GM12878 (cell line): ENCODE data around the gene CCDC197. TPM values are rescaled to one million over a fixed set of nuclear protein-coding genes. Genes with fewer than 3 reads are reported as not detected.

ENCODE experiments used
- ATAC-seq: fragments of 200-7000 bp; cut with Tn5 transposase; 3 replicates; pipeline ENCODE4 v1.9.1; 2020; ENCODE audit warnings: mild to moderate bottlenecking, moderate library complexity
- BruUV-seq: library from RNA; stranded (reverse); fragments of 400-500 nt; replicated peaks from 2 replicates; lab custom pipeline; 2021; lab: Mats Ljungman, UMichigan
- CTCF ChIA-PET: fragments of 300-600 bp; sonication (Branson Sonifier 250); formaldehyde crosslinking; extraction: SDS; loops from one replicate; lab custom pipeline; 2021; ENCODE audit warnings: inconsistent platforms; lab: Yijun Ruan, JAX
- POLR2A ChIA-PET: fragments of 350-600 bp; formaldehyde crosslinking; extraction: SDS; loops from one replicate; lab custom pipeline; 2021; ENCODE audit warnings: inconsistent platforms; lab: Charles Lee
- RAD21 ChIA-PET: fragments of 300-600 bp; sonication (Branson Sonifier 250); formaldehyde crosslinking; loops from one replicate; lab custom pipeline; 2023; ENCODE audit warnings: antibody characterized with exemption; ENCODE audit not compliant: unreplicated experiment; lab: Charles Lee
- SMC1A ChIA-PET: fragments of 300-600 bp; sonication (Branson Sonifier 250); formaldehyde crosslinking; loops from one replicate; lab custom pipeline; 2023; ENCODE audit not compliant: unreplicated experiment, uncharacterized antibody; lab: Charles Lee
- DNase-seq: peaks from one replicate; pipeline ENCODE4 v3.0.0-alpha.2; 2011; ENCODE audit warnings: low read depth, low spot score
- FAIRE-seq: peaks from 3 replicates; lab custom pipeline; 2011; peaks lifted over from hg19 to GRCh38; lab: Jason Lieb, UNC
- H2AFZ ChIP-seq: 2 replicates; pipeline ENCODE4 v1.6.0; 2011; ENCODE audit warnings: low read depth, low read length, control low read depth; ENCODE audit not compliant: control insufficient read depth
- H3K27ac ChIP-seq: 2 replicates; pipeline ENCODE4 v1.5.1; 2011; ENCODE audit warnings: control low read depth; ENCODE audit not compliant: control insufficient read depth, insufficient read depth
- H3K27me3 ChIP-seq, 2 experiments: replicated peaks in 1 of 2; 2 replicates each; pipeline versions ENCODE4 v1.6.0 to v1.6.1; 2011; ENCODE audit warnings: low read length in 1 of 2; ENCODE audit not compliant: control insufficient read depth in 2 of 2, insufficient read depth in 2 of 2
- H3K36me3 ChIP-seq, 2 experiments: 2 replicates each; pipeline ENCODE4 v1.5.1; 2011; ENCODE audit warnings: low read length in 1 of 2; ENCODE audit not compliant: control insufficient read depth in 2 of 2, insufficient read depth in 2 of 2
- H3K4me1 ChIP-seq: 2 replicates; pipeline ENCODE4 v1.6.1; 2011; ENCODE audit warnings: mild to moderate bottlenecking, low read length, moderate library complexity, mixed read lengths; ENCODE audit not compliant: control insufficient read depth, insufficient read depth
- H3K4me2 ChIP-seq: 2 replicates; pipeline ENCODE4 v1.6.0; 2011; ENCODE audit warnings: control low read depth; ENCODE audit not compliant: control insufficient read depth, insufficient read depth
- H3K4me3 ChIP-seq: fragments of 200-600 bp; sonication (generic); 2 replicates; pipeline ENCODE4 v1.5.1; 2016
- H3K79me2 ChIP-seq: 2 replicates; pipeline ENCODE4 v1.6.0; 2011; ENCODE audit warnings: low read length; ENCODE audit not compliant: control insufficient read depth, insufficient read depth
- H3K9ac ChIP-seq: 2 replicates; pipeline ENCODE4 v1.8.0; 2011; ENCODE audit warnings: low read length, control low read depth, mixed read lengths; ENCODE audit not compliant: control insufficient read depth, insufficient read depth
- H3K9me3 ChIP-seq: replicated peaks from 3 replicates; pipeline ENCODE4 v1.5.1; 2011; ENCODE audit warnings: mild to moderate bottlenecking, low read length; ENCODE audit not compliant: control insufficient read depth, insufficient read depth
- H4K20me1 ChIP-seq: 2 replicates; pipeline ENCODE4 v1.6.0; 2011; ENCODE audit not compliant: control insufficient read depth, insufficient read depth
- CBX5 ChIP-seq: sonication (generic); IDR thresholded peaks from 2 replicates; pipeline ENCODE4 v1.6.1; 2016; ENCODE audit warnings: low read depth, moderate library complexity, mild to moderate bottlenecking, inconsistent platforms
- CUX1 ChIP-seq: IDR thresholded peaks from 2 replicates; pipeline ENCODE4 v1.6.1; 2012; ENCODE audit warnings: improper control_type of control experiment, low read depth, low read length; ENCODE audit not compliant: insufficient replicate concordance
- EZH2 ChIP-seq: IDR thresholded peaks from 2 replicates; pipeline ENCODE4 v1.6.1; 2012; ENCODE audit warnings: low read depth, mild to moderate bottlenecking, control low read depth, inconsistent platforms, low read length, borderline replicate concordance; ENCODE audit not compliant: control insufficient read depth
- GABPA ChIP-seq: IDR thresholded peaks from 2 replicates; pipeline ENCODE4 v1.6.1; 2014; ENCODE audit warnings: antibody characterized with exemption, low read depth, mild to moderate bottlenecking, inconsistent platforms
- HSF1 ChIP-seq: fragments of 150-350 bp; IDR thresholded peaks from 2 replicates; pipeline ENCODE4 v1.6.1; 2014; ENCODE audit warnings: mild to moderate bottlenecking, low read depth, low read length
- JUNB ChIP-seq: IDR thresholded peaks from 2 replicates; pipeline ENCODE4 v1.6.1; 2016; ENCODE audit warnings: antibody characterized with exemption, mild to moderate bottlenecking
- KLF5 ChIP-seq: fragments of 450-650 bp; IDR thresholded peaks from 2 replicates; pipeline ENCODE4 v1.6.1; 2014; ENCODE audit warnings: mild to moderate bottlenecking; ENCODE audit not compliant: partially characterized antibody
- MEF2A ChIP-seq: IDR thresholded peaks from 2 replicates; pipeline ENCODE4 v1.6.1; 2011; ENCODE audit warnings: low read depth, mild to moderate bottlenecking, low read length, moderate library complexity; ENCODE audit not compliant: insufficient read depth
- POLR2AphosphoS5 ChIP-seq: IDR thresholded peaks from 2 replicates; pipeline ENCODE4 v1.6.1; 2011; ENCODE audit warnings: mild to moderate bottlenecking, low read length, inconsistent platforms
- POU2F2 ChIP-seq: IDR thresholded peaks from 3 replicates; pipeline ENCODE4 v1.6.1; 2011; ENCODE audit warnings: low read depth, mild to moderate bottlenecking, low read length, borderline replicate concordance
- RFX5 ChIP-seq: IDR thresholded peaks from 2 replicates; pipeline ENCODE4 v1.6.1; 2011; ENCODE audit warnings: low read depth, low read length, improper control_type of control experiment
- STAT3 ChIP-seq: IDR thresholded peaks from 2 replicates; pipeline ENCODE4 v1.6.1; 2011; ENCODE audit warnings: low read depth, low read length, improper control_type of control experiment
- ZBED1 ChIP-seq: IDR thresholded peaks from 2 replicates; pipeline ENCODE4 v1.6.1; 2016; ENCODE audit warnings: borderline replicate concordance
- ZNF384 ChIP-seq: IDR thresholded peaks from 2 replicates; pipeline ENCODE4 v1.6.1; 2012; ENCODE audit warnings: low read depth, mild to moderate bottlenecking, low read length, improper control_type of control experiment, borderline replicate concordance
- WGBS: methylation state at CpG from one replicate; pipeline ENCODE4 v1.1.6; 2016; ENCODE audit warnings: low lambda C conversion rate; ENCODE audit not compliant: insufficient replicate concordance, insufficient coverage; ENCODE audit errors: missing lambda C conversion rate; 5-methylcytosine and 5-hydroxymethylcytosine counted together
- in situ Hi-C: fragments of 300-500 bp; cut with MboI; formaldehyde crosslinking; loops from 9 replicates; pipeline ENCODE4 v1.14.3; 2018; ENCODE audit warnings: mixed read lengths
- intact Hi-C: fragments of 100-400 bp; cut with micrococcal nuclease; formaldehyde crosslinking; loops from one replicate; pipeline ENCODE4 v1.14.2; 2022; ENCODE audit not compliant: unreplicated experiment
- polyA plus RNA-seq, 11 experiments: library from polyadenylated mRNA; depleted of rRNA in 4 of 11; unstranded in 6 of 11; stranded (reverse) in 5 of 11; fragments of >200 nt; fragmentation: Nextera tagmentation in 4 of 11; fragmentation: Illumina TruSeq in 1 of 11; extraction: Ambion mirVana in 4 of 11; extraction: Trizol in 1 of 11; gene quantifications; 1 replicate in 1 of 11; 2 replicates in 10 of 11; pipeline versions ENCODE4 v1.2.1 to v1.2.3, GENCODE V29; 2011 to 2016; ENCODE audit warnings: inconsistent platforms in 2 of 11, missing spikeins in 2 of 11, low read depth in 1 of 11
- total RNA-seq, 4 experiments: library from RNA; depleted of rRNA in 3 of 4; stranded (reverse); fragments of >200 nt in 3 of 4; fragmentation: Illumina TruSeq in 1 of 4; extraction: Trizol in 1 of 4; gene quantifications; 2 replicates each; pipeline versions ENCODE4 v1.2.1 to v1.2.3, GENCODE V29; 2013 to 2021
- TF ChIP-seq, protein P1 (sequence below): fragments of 450-650 bp; IDR thresholded peaks from 2 replicates; pipeline ENCODE4 v1.6.1; 2017; ENCODE audit warnings: antibody characterized with exemption, mild to moderate bottlenecking, moderate library complexity

Gene CCDC197
- total and polyA plus RNA-seq, 10 of the 15 experiments (the other 5 are each of a cell fraction or from before 2014, with no cell fraction given): 0.12 TPM; not detected in 9

GRCh38 chr14:94001016-94001415 lies 3.9 kb downstream of the CCDC197 start:
- DNase-seq (no peak), FAIRE-seq (no peak), ATAC-seq (no peak)
- no TSS peak for BruUV-seq
- Histone ChIP-seq H3K4me2 (0 out of 2 replicates have a peak overlapping the region, but pooled peaks have one; percentile 69), H3K79me2 (no peaks in the 10 kb centered on the region), H3K36me3 (no peaks in the 10 kb centered on the region), H3K4me3 (no peak overlapping the region), H2AFZ (no peak overlapping the region), H3K27me3 (no peaks in the 10 kb centered on the region), H3K4me1 (peaks cover 26% of the 10 kb centered on the region), H3K27ac (no peak overlapping the region), H3K9me3 (no peaks in the 10 kb centered on the region), H4K20me1 (no peaks in the 10 kb centered on the region), H3K9ac (no peak overlapping the region)
- POLR2A ChIA-PET: interaction anchor here (0.6 to 3.4 kb wide), 11 partner anchors 9 to 61 kb away, joined by 3 to 33 read pairs (median 5); no protein-coding TSS in a partner anchor
- RAD21 ChIA-PET: interaction anchor here (0.9 to 9.3 kb wide), 13 partner anchors 9 to 60 kb away, joined by 3 to 344 read pairs (median 27); partner anchors contain the start of gene ASB2
- CTCF ChIA-PET: interaction anchor here (0.6 to 16.9 kb wide), 19 partner anchors 8 to 136 kb away, joined by 3 to 541 read pairs (median 7); partner anchors contain the start of gene ASB2
- SMC1A ChIA-PET: interaction anchor here (0.8 to 7.3 kb wide), 15 partner anchors 10 to 179 kb away, joined by 3 to 180 read pairs (median 13); partner anchors contain the start of gene ASB2
- in situ Hi-C loops (loop anchor here (5.0 to 10.0 kb wide), 2 partner anchors 59 to 346 kb away; no protein-coding TSS in a partner anchor), intact Hi-C loops (loop anchor here (1.0 to 5.0 kb wide), 4 partner anchors 25 to 62 kb away; partner anchors contain the start of gene ASB2)
- WGBS: 85% methylated on average over 13 of the region's 13 CpGs
- TF ChIP-seq STAT3: no peak
- no peak for TF ChIP-seq ZNF384
- no peak for TF ChIP-seq CBX5
- no peak for TF ChIP-seq EZH2
- TF ChIP-seq RFX5: no peak
- TF ChIP-seq KLF5: no peak
- no peak for TF ChIP-seq HSF1
- no peak for TF ChIP-seq GABPA
- no peak for TF ChIP-seq MEF2A
- no peak for TF ChIP-seq POU2F2
- no peak for TF ChIP-seq CUX1
- TF ChIP-seq, protein P1, sequence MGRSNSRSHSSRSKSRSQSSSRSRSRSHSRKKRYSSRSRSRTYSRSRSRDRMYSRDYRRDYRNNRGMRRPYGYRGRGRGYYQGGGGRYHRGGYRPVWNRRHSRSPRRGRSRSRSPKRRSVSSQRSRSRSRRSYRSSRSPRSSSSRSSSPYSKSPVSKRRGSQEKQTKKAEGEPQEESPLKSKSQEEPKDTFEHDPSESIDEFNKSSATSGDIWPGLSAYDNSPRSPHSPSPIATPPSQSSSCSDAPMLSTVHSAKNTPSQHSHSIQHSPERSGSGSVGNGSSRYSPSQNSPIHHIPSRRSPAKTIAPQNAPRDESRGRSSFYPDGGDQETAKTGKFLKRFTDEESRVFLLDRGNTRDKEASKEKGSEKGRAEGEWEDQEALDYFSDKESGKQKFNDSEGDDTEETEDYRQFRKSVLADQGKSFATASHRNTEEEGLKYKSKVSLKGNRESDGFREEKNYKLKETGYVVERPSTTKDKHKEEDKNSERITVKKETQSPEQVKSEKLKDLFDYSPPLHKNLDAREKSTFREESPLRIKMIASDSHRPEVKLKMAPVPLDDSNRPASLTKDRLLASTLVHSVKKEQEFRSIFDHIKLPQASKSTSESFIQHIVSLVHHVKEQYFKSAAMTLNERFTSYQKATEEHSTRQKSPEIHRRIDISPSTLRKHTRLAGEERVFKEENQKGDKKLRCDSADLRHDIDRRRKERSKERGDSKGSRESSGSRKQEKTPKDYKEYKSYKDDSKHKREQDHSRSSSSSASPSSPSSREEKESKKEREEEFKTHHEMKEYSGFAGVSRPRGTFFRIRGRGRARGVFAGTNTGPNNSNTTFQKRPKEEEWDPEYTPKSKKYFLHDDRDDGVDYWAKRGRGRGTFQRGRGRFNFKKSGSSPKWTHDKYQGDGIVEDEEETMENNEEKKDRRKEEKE: no peak
- TF ChIP-seq JUNB: no peak
- TF ChIP-seq POLR2AphosphoS5: no peak
- TF ChIP-seq ZBED1: no peak
